ENCODE measurements around the gene TUBA8. TPM values are rescaled to one million over a fixed set of nuclear protein-coding genes. Genes with fewer than 3 reads are reported as not detected.
"Not testable (repeated sequence)": the region's sequence is repeated elsewhere in the genome, so short reads cannot be mapped to it uniquely, and the experiment has no call there.

The TUBA8 gene
- polyA plus RNA-seq, 3 donors = 0.18 to 2.1 (median 0.27) TPM

DNA sequence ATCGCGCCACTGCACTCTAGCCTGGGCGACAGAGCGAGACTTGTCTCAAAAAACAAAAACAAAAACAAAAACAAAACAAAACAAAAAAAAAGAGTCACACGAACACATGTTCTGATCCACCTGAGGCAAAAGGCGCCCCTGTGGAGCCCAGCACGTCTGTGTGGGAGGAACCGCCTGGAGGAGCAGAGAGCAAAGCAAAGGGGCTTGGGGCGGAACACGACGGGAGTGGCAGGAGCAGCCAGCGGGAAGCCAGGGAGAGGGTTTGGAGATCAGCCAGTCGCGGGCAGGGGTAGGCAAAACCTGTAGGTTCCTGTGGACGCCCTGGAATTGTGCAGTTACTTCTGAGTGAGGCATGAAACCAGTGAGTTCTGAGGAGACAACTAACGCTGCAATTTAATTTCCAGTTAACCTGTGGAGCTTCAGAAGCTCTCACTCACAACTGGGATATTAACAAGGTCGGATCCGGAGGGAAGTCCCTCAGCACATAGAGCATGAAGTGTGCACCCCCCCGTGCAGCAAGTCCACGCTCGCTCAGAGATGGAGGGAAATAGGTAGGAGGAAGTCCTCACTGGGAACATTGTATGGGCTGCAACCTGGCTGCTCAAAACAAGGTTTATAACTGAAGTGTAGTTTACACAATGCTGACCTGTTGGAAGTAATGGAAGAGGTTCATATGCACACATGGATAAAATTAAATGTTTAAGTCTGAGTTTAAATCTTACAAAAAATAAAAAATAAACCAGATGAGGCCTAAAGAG, 26.1 kb downstream of the TUBA8 start:
- H3K27me3 Mint-ChIP-seq (ENCODE audit: low read depth in 3 of 3) = peaks cover 2 to 9% (median 3%) of the 10 kb centered on the region in 3 donors
- H2AFZ ChIP-seq (ENCODE audit: insufficient read depth, low read depth, low read length, poor library complexity, severe bottlenecking) = no peak overlapping the region
- H3K36me3 Mint-ChIP-seq = peaks cover 0 to 4% of the 10 kb centered on the region in 2 donors
- intact Hi-C loops (cut with micrococcal nuclease) = no loop called here
- DNase-seq = no peak
- H3K27me3 ChIP-seq (ENCODE audit: control insufficient read depth in 2 of 2, insufficient read depth in 2 of 2, low read length in 2 of 2) = no peaks in the 10 kb centered on the region
- H3K4me1 Mint-ChIP-seq = no peaks in the 10 kb centered on the region
- TF ChIP-seq CTCF (IDR thresholded peaks at IDR 0.05) = no peak
- no peaks in the 10 kb centered on the region for H3K79me2 ChIP-seq (ENCODE audit: insufficient read depth, low read length)
- H3K4me3 Mint-ChIP-seq = no peak overlapping the region
- H3K4me1 ChIP-seq (ENCODE audit: control insufficient read depth in 1 of 2, insufficient read depth in 2 of 2, low read length in 2 of 2) = no peaks in the 10 kb centered on the region
- H3K4me2 ChIP-seq (replicated peaks; ENCODE audit: extremely low read depth, low read length, poor library complexity, severe bottlenecking) = no peak overlapping the region
- H3K27ac ChIP-seq (ENCODE audit: low read depth in 1 of 2, low read length in 2 of 2) = no peak overlapping the region
- H3K36me3 ChIP-seq (replicated peaks in 1 of 2; ENCODE audit: control insufficient read depth in 1 of 2, insufficient read depth in 2 of 2, low read length in 2 of 2) = no peaks in the 10 kb centered on the region
- H4K20me1 ChIP-seq (ENCODE audit: insufficient read depth, low read length) = no peaks in the 10 kb centered on the region
- H3K9ac ChIP-seq (ENCODE audit: insufficient read depth, low read length, poor library complexity, severe bottlenecking) = no peak overlapping the region
- peaks cover 6 to 11% of the 10 kb centered on the region in 2 donors for H3K9me3 ChIP-seq (replicated peaks in 1 of 2; ENCODE audit: control insufficient read depth in 1 of 2, insufficient read depth in 1 of 2, low read length in 2 of 2)
- H3K4me3 ChIP-seq (replicated peaks in 1 of 3; ENCODE audit: low read depth in 2 of 3, low read length in 3 of 3) = no peak overlapping the region
- peaks cover 0 to 11% (median 6%) of the 10 kb centered on the region in 7 donors for H3K9me3 Mint-ChIP-seq
- 93% methylated on average over 18 of the region's 21 CpGs for WGBS (ENCODE audit: insufficient coverage)
- H3K27ac Mint-ChIP-seq = peak overlapping the region in 1 of 7 donors; percentile 2

DNA sequence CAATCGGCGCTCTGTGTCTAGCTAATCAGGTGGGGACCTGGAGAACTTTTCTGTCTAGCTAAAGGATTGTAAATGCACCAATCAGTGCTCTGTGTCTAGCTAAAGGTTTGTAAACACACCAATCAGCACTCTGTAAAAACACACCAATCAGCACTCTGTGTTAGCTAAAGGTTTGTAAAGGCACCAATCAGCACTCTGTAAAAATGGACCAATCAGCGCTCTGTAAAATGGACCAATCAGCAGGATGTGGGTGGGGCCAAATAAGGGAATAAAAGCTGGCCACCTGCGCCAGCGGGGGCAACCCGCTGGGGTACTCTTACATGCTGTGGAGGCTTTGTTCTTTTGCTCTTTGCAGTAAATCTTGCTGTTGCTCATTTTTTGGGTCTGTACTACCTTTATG, 30.4 kb downstream of the TUBA8 start:
- peaks cover 6 to 11% of the 10 kb centered on the region in 2 donors for H3K9me3 ChIP-seq (replicated peaks in 1 of 2; ENCODE audit: control insufficient read depth in 1 of 2, insufficient read depth in 1 of 2, low read length in 2 of 2)
- H3K36me3 Mint-ChIP-seq; H4K20me1 ChIP-seq (ENCODE audit: insufficient read depth, low read length); H3K27ac ChIP-seq (ENCODE audit: low read depth in 1 of 2, low read length in 2 of 2); H3K4me3 ChIP-seq (replicated peaks in 1 of 3; ENCODE audit: low read depth in 2 of 3, low read length in 3 of 3); H3K4me1 Mint-ChIP-seq; H3K27me3 Mint-ChIP-seq (ENCODE audit: low read depth in 3 of 3); H2AFZ ChIP-seq (ENCODE audit: insufficient read depth, low read depth, low read length, poor library complexity, severe bottlenecking); DNase-seq; H3K27ac Mint-ChIP-seq; intact Hi-C loops (cut with micrococcal nuclease); H3K9ac ChIP-seq (ENCODE audit: insufficient read depth, low read length, poor library complexity, severe bottlenecking); H3K4me2 ChIP-seq (replicated peaks; ENCODE audit: extremely low read depth, low read length, poor library complexity, severe bottlenecking); H3K4me1 ChIP-seq (ENCODE audit: control insufficient read depth in 1 of 2, insufficient read depth in 2 of 2, low read length in 2 of 2); H3K79me2 ChIP-seq (ENCODE audit: insufficient read depth, low read length); H3K4me3 Mint-ChIP-seq; H3K27me3 ChIP-seq (ENCODE audit: control insufficient read depth in 2 of 2, insufficient read depth in 2 of 2, low read length in 2 of 2); H3K36me3 ChIP-seq (replicated peaks in 1 of 2; ENCODE audit: control insufficient read depth in 1 of 2, insufficient read depth in 2 of 2, low read length in 2 of 2): not testable (repeated sequence)
- 100% methylated on average over 4 of the region's 6 CpGs for WGBS (ENCODE audit: insufficient coverage)
- peaks cover 0 to 11% (median 8%) of the 10 kb centered on the region in 7 donors for H3K9me3 Mint-ChIP-seq
